Retina (tissue), 1 donor: ENCODE results near the gene SMG6.

Experiments
- DNase-seq: peaks from one replicate; pipeline ENCODE4 v3.0.0-alpha.2; 2016

SMG6 gene

GRCh38 chr17:2040942-2041560, 262.5 kb downstream of the SMG6 start:
- DNase-seq, result no peak

DNA sequence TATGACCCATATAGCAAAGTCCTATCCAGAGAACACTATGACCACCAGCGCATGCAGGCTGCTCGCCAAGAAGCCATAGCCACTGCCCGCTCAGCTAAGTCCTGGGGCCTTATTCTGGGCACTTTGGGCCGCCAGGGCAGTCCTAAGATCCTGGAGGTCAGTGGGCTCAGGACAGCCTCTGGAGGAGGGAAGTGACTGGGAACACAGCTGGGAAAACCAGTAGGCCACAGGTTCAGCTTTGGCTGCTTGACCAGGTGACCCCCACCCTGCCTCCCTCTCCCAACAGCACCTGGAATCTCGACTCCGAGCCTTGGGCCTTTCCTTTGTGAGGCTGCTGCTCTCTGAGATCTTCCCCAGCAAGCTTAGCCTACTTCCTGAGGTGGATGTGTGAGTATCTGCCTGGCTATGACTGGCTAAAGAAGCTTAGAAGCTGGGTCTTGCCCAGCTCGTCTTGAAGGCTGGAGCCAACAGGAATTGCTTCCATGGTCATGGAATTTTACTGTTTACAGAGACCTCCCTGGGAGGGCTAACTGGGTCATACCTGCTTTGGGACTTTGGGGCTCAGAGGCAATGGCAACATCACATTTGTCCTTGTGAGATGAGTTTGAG, 263.3 kb downstream of the SMG6 start:
- no peak for DNase-seq

DNA sequence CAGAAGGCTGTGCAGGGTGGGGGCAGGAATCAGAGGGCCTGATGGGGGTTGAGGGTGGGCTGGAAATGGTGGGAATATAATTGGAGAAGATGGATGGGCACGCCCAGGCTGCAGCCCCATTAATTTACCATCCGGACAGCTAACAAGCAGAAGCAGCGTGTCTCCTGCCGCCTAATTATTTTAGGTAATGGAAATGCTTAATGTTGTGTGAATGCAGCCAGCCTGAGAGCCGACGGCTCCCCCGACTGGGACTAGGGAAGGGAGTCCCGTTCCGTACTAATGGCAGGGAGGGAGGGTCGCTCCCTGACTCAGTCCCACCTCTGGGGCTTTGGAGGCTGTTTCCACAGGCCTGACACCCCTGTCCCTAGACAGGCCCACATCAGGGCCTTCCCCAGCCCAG, 266.4 kb downstream of the SMG6 start:
- DNase-seq, result no peak

DNA sequence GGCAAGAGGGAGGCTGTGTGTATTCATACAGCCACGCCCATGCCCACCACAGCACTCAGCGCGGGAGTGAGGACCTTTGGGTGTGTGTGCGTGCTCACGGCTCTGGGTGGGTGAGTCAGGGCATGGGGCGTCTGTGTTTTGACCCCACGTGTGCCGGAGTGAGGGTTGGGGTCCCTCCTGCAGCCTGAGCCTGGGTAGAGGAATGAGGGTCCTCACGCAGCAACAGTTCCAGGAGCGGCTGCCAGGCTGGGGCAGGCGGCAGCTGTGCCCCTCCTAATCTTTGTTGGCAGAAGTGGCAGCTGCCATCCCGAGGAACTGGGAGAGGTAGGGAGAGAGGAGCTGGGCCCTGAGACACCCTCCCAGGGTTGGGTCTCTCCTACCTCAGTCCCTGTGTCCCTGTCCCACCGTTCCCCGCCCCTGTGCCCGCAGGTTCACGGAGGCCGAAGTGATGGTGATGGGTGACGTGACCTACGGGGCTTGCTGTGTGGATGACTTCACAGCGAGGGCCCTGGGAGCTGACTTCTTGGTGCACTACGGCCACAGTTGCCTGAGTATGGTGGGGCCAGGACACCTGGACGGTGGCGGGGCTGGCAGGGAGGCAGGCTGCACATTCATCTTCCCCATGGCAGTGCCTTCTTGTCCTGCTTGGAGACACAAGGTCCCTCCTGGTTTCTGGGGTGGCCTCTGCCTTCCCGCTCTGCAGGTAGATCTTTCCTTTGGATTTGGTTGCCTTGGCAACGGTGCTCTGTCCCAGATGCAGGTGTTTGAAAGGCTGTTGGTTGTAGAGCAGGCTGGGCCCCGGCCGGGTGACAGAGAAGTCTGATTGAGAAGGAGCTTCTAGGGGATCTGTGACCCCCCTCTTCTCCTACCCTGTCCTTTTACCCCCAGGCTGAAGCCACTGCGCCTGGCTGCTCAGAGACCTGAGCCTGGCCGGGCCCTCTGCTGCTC, 267.8 kb downstream of the SMG6 start:
- no peak for DNase-seq

DNA sequence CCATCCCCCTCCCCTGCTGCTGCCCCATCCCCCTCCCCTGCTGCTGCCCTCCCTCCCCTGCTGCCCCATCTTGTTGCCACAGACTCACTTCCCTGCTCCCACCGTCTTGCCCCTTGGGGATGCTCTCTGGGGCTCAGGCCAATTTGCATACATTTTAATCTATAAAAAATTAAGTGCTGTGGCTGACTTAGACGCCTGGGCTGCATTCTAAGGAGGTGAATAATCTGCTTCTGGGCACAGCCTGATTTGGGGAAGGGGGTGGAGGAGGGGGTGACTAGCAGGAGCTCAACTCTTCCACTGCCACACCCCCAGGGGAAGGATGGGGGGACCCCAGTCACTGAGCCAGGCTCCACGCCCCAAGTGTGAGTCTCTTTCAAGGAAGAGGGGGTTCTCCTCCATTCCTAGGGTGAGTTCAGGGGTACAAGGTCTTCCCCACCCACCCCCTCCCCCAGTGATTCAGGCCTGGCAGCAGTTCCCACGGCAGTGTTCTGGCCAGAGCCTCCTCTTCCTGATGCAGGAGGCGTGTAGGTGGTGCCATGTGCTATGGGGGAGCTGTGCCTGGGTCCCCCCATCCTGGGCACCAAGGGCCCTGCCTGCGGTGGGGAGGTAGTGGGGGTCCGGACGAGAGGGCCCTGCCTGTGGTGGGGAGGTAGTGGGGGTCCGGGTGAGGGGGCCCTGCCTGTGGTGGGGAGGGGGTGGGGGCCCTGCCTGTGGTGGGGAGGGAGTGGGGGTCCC, 268.6 kb downstream of the SMG6 start:
- no peak for DNase-seq

DNA sequence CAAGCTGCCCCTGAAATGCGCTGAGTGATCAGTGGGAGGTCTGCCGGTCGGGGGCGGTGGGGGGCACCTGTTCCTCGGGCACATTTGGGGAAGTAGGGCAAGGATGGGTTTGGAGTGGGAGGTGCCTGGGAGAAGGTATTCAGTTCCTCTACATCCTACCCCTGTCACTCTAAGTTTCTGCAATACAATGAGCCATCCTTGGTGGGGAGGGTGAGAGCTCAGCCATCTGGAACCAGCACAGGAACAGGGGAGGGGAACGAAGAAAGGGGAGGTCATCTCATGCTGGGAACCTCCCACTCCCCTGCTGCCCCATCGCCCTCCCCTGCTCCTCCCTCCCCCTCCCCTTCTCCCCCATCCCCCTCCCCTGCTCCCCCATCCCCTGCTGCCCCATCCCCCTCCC, 269.4 kb downstream of the SMG6 start:
- no peak for DNase-seq

- no peak for DNase-seq
These were observed 270.4 kb downstream of the SMG6 start for GRCh38 chr17:2033153-2033552.

DNA sequence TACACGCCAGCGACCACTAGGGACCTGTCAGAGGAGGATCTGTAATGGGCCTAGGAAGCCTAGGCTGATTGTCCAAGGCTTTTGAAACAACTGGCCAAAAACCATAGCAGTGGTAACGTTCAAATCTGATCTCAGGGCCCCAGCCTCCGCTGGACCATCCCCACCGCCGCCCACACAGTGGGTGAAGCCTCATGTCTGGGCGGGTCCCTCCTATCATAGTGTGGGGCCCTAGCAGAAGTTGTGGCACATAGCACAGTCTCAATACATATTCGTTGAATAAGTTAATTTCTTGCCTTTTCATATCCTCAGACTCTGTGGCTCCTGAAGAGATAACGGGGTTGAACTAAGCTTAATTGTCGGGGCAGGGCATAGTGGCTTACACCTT, 272.8 kb downstream of the SMG6 start:
- DNase-seq, result no peak

DNA sequence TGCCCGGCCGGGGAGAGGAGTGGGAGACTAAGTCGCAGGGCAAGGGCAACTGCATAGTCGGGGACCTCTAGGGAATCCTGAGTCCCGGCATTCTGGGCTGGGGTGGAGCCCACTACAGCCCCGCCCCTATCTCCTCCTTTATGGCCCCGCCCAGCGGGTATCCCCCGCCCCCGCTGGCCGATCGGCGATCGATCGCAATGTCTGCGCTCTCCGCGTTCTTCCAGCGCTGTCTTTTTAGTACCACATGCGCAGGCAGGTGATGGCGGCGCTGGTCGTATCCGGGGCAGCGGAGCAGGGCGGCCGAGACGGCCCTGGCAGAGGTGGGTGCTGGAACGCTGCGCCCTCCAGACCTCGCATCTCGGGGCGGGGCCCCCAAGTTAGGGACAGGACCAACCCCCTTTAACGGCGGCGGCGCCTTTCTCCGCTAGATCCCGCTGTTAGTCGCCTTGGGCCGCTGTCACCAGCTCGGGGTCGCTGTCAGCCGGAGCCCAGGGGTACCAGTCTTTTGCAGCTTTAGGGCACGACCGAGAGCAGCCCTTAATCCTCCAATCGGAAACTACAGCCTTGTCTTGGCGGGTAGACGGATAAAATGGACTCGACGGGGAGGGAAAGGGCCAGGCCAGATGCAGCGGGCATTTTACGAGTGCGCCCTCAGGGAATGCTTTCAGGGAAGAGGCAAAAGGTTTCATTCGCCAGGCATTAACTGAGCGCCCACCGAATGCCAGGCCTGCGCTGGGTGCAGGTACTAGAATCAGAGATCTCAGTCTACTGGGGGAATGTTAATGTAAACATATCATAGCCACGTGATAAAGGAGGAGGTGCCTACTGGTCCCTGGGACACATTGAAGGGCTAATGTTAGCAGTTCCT, 273.4 kb downstream of the SMG6 start, which contains the start of gene DPH1:
DPH1 (plus strand) TSS at position 243 of the 868 bp plus-strand sequence; CDS start at position 260, 17 bp downstream.
- DNase-seq, result peak; percentile 89

- peak; percentile 44 for DNase-seq
These were observed 274.8 kb downstream of the SMG6 start for GRCh38 chr17:2028737-2029136.

DNA sequence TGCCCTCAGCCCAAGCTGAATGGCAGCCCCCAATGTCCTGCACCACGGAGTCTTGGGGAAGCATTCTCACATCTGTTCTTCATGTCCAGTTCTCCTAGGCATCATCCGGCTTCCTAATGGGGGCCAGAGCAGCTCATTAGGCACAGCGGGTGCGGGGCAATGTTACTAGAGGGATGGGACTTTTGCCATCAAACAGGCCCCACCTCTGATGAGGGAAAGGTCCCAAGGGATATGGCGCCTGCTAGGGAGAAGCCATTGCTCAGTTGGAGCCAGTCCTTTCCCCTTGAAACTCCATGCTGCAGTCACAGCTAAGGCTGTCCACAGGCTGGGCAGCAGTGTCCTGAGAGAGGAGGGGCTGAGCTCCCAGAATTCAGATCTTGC, 275.4 kb downstream of the SMG6 start:
- no peak for DNase-seq

DNA sequence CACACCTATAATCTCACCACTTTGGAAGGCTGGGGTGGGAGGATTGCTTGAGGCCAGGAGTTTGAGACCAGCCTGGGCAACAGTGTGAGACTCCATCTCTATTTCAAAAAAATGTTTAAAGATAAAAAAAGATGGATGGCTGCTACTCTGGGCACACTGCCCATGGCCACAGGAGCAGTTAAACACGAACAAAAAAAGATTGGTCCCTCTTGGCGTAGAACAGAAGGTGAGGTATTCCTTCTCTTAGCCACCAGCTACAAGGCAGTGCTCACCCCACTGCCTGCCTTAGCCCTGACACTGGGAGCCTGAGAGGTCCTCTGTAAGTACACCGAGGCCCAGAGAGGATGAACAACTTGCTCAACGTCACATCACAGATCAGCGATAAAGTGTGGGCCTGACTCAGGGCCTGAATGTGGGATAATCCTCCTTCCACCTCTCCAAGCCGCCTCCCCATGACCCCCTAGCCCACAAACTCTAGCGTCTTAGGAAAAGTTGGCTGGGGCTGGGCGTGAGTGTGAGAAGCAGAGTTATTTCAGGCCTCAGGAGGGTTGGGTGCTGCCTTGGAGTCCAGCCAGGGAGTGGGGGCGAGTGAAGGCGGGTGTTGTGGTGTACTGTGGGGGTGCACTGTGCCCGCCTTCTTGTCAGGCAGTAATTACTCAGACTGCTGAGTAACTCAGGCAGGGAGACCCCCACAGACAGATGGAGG, 275.9 kb downstream of the SMG6 start:
- DNase-seq, result no peak

GRCh38 chr17:2025622-2026309, 277.8 kb downstream of the SMG6 start:
- peak; percentile 82 for DNase-seq

- DNase-seq, result peak; percentile 77
These were observed 278.4 kb downstream of the SMG6 start, which contains the start of gene RTN4RL1 for GRCh38 chr17:2025220-2025621. TSS of gene RTN4RL1 (minus strand) at chr17:2025334. CDS start at chr17:2024865, 469 bp downstream.

DNA sequence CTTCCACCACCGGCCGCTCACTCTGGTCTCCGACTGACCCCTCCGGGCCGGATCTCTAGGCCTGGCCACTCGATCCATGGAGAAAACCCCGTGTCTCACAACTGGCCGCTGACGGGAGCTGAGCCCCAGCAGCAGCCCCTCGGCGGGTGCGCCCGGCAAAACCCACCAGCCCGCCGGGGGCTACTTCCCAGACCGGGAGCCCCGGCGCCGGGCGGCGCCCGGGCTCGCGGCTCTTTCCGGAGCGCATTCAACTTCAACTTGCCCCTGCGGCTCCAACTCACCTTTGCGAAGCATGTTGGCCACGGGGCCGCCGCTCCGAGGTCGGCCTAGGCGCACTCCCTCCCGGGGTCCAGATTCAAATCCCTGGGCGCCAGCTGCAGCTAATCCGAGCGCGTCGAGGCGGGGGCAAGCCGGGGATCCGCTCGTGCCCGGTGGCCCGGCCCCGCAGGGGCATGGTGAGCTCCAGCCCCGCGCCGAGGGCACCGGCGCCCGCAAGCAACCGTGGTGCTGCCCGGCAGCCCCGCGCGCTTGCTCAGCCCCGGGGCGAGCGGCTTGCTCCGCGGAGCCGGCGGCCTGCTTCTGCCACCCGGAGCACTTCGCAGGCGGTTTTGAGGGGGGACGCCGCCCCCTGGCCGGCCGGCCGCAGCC, 278.9 kb downstream of the SMG6 start:
- peak; percentile 71 for DNase-seq

- peak; percentile 80 for DNase-seq
These were observed 279.7 kb downstream of the SMG6 start for GRCh38 chr17:2023692-2024571.

GRCh38 chr17:2023256-2023655, 280.3 kb downstream of the SMG6 start:
- DNase-seq, result peak; percentile 59

DNA sequence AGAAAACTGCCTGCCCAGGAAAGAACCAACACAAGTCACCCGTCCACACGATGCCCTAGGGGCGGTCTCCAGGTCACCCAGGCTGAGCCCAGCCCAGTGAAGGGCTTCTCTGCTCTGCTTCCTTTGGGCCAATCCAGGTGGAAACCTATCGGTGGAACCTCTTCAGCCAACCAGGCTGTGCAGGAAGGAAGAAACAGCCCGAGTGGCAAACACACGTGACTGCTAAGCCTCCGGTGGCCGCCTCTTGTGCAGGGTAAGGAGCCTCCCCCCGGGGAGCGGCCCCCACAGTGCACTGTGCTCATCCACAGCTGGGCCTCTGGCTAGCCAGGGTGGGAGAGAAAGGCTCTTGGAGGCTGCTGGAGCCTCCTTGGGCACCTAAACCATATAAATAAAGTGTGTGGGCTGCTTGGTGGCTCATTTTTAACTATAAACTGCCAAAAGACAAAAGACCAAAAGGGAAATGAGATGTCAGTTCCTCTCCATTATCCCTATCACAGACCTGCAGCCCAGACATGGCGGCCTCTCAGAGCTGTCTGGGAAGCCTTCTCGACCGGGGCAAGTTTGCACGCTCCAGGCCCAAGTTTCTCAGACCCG, 280.8 kb downstream of the SMG6 start:
- DNase-seq, result peak; percentile 50

GRCh38 chr17:2020721-2021120, 282.9 kb downstream of the SMG6 start:
- DNase-seq, result peak; percentile 19
